DMS53 treated with DMSO at 0.1 percent for 48 hours (cell line): ENCODE measurements around the gene HNRNPCL1.
"Not testable (repeated sequence)": the region's sequence is repeated elsewhere in the genome, so short reads cannot be mapped to it uniquely, and the experiment has no call there.

Source experiments
- DNase-seq: peaks from one replicate; lab custom pipeline; 2025; ENCODE audit not compliant: unreplicated experiment; lab: John Stamatoyannopoulos, UW

The HNRNPCL1 gene

DNA sequence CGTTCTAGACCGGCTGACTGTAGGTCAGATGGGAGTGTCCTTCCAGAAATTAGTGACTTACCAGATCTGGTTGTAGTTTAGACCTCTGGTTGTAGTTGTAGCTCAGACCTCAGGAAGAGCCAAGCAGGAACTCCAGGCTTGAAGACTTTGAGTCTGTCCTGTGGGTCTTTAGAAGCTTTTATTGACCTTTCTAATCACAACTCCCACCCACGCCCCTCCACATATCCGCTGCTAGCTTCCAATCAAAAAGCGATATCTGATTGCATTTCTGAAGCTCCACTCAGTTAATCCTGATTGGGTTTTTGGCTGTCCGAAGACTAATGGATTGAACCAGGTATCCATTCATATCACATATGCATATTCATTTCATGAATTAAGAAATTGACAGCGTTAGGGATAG, at the start of gene HNRNPCL1:
Gene HNRNPCL1 (minus strand): TSS at position 101 of the 400 bp plus-strand sequence. CDS start 431 bp downstream, outside the sequence.
- not testable (repeated sequence) for DNase-seq

DNA sequence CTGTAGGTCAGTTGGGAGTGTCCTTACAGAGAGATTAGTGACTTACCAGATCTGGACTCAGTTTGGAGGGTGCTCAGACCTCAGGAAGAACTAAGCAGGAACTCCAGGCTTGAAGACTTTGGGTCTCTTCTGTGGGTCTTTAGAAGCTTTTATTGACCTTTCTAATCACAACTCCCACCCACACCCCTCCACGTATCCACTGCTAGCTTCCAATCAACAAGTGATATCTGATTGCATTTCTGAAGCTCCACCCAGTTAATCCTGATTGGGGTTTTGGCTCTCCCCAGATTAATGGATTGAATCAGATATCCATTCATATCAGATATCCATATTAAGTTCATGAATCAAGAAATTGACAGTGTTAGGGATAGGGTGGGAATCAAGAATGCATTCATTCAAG, 49.6 kb upstream of the HNRNPCL1 start, which contains the start of gene PRAMEF10:
Gene PRAMEF10 (minus strand): TSS at position 101 of the 400 bp plus-strand sequence. CDS start 2,423 bp downstream, outside the sequence.
- not testable (repeated sequence) for DNase-seq

DNA sequence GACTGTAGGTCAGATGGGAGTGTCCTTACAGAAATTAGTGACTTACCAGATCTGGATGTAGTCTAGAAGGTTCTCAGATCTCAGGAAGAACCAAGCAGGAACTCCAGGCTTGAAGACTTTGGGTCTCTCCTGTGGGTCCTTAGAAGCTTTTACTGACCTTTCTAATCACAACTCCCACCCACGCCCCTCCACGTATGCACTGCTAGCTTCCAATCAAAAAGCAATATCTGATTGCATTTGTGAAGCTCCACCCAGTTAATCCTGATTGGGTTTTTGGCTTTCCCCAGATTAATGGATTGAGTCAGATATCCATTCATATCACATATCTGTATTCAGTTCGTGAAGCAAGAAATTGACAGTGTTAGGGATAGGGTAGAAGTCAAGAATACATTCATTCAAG, 37.6 kb upstream of the HNRNPCL1 start, which contains the start of gene PRAMEF4:
Gene PRAMEF4 (minus strand): TSS at position 101 of the 400 bp plus-strand sequence. CDS start 2,807 bp downstream, outside the sequence.
- not testable (repeated sequence) for DNase-seq

DNA sequence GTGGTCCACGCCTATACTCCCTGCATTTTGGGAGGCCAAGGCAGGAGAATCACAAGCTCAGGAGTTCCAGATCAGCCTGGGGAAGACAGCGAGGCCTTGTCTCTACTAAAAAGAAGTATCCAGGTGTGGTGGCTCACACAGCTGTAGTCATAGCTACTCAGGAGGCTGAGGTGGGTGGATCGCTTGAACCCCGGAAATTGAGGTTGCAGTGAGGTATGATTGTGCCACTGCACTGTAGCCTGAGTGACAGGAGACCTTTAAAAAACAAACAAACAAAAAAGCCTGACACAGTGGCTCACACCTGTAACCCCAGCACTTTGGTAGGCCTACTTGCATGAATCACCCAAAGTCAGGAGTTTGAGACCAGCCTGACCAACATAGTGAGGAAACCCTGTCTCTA, 29.9 kb upstream of the HNRNPCL1 start:
- not testable (repeated sequence) for DNase-seq

DNA sequence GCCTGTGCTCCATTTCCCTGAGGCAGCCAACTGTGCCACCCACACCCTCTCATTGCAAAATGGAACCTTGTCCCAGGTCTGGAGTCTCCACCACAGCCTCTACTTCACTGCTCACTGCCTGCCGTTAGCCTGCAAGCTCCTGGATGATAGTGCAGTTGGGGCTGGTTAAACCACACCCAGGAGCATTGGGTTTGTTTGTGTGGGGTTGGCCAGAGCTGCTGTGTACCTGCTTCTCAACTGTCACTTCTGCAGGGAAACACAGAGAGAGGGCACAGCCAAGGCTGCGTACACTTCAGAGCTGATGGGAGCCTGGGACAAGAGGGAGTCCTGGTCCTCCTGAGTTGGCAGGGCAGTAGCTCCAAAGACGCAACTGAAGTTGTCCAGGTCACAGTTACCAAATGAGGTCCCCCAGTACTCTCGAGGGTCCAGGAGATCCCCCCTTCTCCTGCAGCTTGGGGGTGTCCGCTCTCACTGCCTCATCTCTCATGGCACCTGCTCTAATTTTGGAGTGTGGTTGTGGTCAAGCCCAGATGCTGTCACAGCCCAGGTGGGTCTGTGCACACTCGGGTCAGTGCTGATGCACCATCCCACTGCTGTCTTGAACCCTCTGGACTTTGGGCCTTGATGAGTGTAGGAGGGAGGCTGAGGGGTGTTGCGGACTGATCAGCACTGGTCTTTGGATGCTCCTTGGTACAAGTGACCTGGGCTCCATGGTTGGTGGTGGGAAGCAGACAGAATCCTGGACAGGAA, 14.8 kb upstream of the HNRNPCL1 start:
- not testable (repeated sequence) for DNase-seq

DNA sequence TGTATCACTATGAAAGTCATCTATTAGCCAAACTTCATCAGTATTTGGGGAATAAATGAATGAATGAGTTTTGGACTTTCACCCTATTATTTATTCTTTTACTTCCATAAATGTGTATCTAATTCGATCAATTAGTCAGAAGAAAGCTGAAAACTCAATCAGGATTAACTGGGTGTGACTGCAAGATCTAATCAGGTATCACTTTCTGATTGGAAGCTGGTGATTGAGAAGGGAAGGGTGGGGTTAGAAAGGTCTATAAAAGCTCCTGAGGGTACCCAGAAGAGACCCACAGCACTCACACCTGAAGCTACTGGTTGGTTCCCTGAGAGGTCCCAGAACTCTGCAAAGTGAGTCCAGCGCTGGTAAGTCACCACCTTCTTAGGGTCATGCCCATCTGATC, 8.3 kb upstream of the HNRNPCL1 start, which contains the start of gene PRAMEF2:
Gene PRAMEF2 (plus strand): TSS at position 301 of the 400 bp plus-strand sequence. CDS start 1,924 bp downstream, outside the sequence.
- DNase-seq: not testable (repeated sequence)

DNA sequence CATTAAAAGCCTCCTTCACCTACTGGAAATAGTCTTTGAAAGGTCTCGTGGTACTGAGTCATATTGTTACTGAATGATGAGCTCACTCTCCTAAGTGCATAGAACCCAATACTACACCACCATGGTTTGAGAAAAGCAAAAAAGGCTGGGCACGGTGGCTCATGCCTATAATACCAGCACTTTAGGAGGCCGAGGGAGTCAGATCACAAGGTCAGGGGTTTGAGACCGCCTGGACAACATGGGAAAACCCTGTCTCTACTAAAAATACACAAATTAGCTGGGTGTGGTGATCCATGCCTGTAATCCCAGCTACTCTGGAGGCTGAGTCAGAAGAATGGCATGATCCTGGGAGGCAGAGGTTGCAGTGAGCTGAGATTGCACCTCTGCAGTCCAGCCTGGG, 3.3 kb upstream of the HNRNPCL1 start:
- no peak for DNase-seq

DNA sequence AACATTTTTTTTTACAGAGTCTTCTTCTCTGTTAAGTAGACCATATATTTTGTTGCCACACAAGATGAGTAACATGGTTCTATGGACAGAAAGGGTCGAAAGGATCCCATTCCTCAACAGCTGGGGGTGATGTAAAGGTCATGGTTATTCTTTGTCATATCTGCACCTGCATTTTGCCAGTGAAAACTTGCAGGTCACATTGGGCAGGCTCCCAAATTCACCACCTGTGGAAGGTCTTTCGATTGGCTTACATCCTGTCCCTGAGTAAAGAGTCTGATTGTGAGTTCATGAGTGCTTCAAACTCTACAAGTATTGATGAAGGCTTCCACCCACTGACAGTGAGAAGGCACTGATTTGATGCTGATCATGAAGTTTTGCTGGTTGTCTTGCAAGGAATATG, 15.3 kb downstream of the HNRNPCL1 start:
- not testable (repeated sequence) for DNase-seq

DNA sequence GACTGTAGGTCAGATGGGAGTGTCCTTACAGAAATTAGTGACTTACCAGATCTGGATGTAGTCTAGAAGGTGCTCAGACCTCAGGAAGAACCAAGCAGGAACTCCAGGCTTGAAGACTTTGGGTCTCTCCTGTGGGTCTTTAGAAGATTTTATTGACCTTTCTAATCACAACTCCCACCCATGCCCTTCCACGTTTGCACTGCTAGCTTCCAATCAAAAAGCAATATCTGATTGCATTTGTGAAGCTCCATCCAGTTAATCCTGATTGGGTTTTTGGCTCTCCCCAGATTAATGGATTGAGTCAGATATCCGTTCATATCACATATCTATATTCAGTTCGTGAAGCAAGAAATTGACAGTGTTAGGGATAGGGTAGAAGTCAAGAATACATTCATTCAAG, 17.2 kb downstream of the HNRNPCL1 start, which contains the start of gene PRAMEF11:
Gene PRAMEF11 (minus strand): TSS at position 101 of the 400 bp plus-strand sequence. CDS start 2,621 bp downstream, outside the sequence.
- not testable (repeated sequence) for DNase-seq

DNA sequence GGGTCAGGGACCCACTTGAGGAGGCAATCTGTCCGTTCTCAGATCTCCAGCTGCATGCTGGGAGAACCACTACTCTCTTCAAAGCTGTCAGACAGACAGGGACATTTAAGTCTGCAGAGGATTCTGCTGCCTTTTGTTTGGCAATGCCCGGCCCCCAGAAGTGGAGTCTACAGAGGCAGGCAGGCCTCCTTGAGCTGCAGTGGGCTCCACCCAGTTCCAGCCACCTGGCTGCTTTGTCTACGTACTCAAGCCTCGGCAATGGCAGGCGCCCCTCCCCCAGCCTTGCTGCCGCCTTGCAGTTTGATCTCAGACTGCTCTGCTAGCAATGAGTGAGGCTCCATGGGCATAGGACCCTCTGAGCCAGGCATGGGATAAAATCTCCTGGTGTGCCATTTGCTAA, 29.5 kb downstream of the HNRNPCL1 start:
- DNase-seq: not testable (repeated sequence)

DNA sequence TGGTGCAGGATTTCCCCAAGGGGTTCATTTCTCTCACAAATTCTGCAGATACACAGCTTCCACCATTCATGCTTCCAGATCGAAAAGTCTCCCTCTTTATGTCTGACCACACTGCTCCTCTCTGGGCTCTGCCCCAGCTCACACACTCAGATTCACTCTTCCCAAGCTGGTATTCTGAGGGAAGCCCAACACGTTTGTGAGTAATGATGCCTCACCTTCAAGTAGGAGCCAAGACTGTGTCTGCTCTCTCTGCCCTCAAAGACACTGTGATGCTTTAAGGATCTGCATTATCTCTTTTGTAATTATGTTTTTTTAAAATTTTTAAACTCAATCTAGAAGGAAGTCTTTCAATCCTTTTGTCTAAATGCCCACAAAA, 37.1 kb downstream of the HNRNPCL1 start:
- DNase-seq: no peak

DNA sequence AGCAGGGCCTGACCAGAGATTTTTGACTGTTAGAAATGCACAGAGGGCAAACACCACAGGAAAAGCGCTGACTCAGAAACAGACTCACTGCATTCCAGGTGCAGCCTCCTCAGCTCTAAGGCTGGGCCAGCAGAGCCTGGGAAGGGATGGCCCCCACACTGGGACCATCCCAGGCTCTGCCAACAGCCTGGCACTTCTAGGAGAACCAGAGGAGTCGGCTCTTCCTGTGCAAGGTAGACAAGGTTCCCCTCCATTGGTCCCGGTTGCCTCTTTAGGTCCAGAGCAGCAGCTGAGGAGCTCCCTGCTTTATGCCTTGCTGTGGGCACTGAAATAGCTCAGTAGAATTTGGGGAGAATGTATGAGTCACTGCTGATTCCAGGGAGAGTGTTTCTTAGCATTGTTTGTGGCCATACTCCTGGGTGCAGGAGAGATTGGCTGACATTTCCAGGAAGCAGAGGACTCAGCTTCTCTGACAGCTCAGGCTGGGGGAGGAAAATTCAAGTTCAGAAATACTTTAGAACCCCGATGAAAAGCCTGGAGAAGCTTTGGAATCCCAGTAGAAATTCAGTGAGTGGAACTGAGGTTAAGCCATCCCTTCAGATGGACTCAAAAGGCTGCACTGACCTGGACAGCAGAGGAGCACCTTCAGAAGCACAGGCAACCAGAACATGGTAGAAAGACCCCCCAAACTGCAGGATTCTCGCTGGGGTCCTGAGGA, 37.7 kb downstream of the HNRNPCL1 start:
- no peak for DNase-seq

DNA sequence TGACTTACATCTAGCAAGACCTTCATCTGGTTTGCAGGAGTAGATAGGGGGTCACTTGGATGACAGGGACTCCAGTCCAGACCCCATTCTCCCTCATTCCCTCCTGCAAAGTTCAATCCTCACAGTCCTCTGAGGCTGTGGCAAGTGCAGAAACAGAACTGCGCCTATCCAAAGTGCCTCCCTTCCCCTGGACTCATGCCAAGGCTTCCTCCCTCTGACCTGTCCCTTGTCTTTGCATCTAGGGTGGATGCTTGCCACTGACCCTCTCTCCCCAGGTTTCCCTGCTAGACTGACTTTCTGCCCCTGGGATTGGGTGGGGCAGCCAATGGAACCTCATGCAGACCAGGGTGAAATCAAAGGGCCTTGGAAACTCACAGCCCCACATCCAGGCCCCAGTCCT, 38.6 kb downstream of the HNRNPCL1 start:
- DNase-seq: no peak

DNA sequence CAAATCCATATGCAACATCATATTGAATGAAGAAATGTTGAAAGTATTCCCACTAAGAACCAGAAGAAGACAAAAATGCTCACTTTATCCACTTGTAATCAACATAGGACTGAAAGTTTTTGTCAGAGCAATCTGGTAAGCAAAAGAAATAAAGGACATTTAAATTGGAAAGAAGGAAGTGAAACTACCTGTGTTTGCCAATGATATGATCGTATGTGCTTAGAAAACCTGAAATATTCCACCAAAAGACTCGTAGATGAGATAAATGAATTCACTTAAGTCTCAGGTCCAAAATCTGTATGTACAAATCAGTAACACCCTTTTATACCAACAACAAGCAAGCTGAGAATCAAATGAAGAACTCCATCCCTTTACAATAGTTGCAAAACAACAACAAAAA, 48.8 kb downstream of the HNRNPCL1 start:
- DNase-seq: no peak

DNA sequence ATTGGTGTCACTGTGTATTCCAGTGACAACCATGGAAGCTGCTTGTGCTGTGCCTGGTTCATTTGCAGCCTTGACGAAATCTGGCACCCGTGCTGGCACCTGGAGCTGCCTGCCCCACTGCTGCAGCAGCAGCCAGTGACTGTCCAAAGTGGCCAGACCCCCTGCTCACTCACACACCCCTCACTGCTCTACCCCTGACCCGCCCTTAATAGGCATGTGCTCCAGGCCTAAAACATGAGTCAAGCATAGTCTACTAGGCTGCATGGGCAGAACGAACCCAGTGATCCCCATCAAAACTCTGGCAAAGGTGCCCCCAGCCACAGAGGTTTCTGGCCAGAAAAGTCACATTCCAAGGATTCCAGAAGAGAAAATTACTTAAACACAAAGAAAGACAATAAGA, 49.6 kb downstream of the HNRNPCL1 start:
- DNase-seq: no peak
